ENCODE data around the gene TMEM135. TPM values are rescaled to one million over a fixed set of nuclear protein-coding genes. Genes with fewer than 3 reads are reported as not detected.

The TMEM135 gene
- total RNA-seq, 1 donor from 2014 or later, result 12.6 TPM

DNA sequence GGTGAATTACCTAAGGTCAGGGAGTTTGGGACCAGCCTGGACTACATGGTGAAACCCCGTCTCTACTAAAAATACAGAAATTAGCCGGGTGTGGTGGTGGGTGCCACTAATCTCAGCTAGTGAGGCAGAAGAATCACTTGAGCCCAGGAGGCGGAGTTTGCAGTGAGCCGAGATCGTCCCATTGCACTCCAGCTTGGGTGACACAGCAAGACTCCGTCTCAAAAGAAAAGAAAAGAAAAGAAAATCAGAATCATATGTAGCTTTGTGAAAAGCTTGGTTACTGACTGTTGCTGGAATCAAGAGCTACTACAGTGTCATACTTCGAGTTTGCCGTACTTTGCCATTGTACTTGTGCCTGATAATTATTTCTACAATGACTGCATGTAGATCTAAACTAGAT lies 4.2 kb upstream of the TMEM135 start:
- H3K4me3 ChIP-seq (ENCODE audit: low read depth, low read length), result no peak overlapping the region
- TF ChIP-seq CTCF (conservative IDR thresholded peaks at IDR 0.05; ENCODE audit: low read depth, low read length), result no peak
- no peak for DNase-seq (ENCODE audit: low read depth)

GRCh38 chr11:87035976-87036583 lies 1.7 kb upstream of the TMEM135 start:
- no peak overlapping the region for H3K4me3 ChIP-seq (ENCODE audit: low read depth, low read length)

DNA sequence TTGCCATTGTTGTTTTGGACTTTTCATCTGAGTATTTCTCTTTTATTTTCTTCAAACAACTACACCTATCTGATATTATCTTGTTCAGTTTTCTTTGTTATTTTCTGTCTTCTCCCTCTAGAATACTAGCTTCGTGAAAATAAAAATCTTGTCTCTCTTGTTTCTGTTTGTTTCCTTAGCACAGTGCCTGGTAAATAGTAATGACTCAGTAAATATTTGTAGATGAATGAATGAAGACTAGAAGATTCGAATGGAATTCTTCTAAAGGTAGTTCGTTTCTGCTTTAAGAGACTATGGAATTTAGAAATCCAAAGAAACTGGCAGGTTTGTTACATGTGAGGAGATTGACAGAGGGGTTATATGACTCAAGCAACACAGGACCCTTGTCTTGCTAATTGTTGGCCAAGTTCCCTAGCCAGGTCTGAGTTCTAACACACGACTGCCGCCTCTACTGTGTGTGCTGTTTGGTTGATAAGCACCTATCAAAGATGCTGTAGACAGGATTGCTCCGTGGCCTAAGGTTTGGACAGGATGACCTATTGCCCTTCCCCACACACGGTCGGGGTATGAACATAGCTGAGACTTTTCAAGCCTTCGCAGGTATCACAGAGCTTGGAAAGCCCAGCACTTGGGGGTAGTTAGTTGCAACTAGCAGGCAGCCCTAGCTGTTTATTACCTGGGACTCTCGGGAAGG lies 831 bp upstream of the TMEM135 start:
- DNase-seq (ENCODE audit: low read depth), result no peak
- TF ChIP-seq CTCF (conservative IDR thresholded peaks at IDR 0.05; ENCODE audit: low read depth, low read length), result no peak
- peak overlapping the region; percentile 86 for H3K4me3 ChIP-seq (ENCODE audit: low read depth, low read length)

More at GRCh38 chr11:87035976-87036583, 1.7 kb upstream of the TMEM135 start:
- no peak for TF ChIP-seq CTCF (conservative IDR thresholded peaks at IDR 0.05; ENCODE audit: low read depth, low read length)
- no peak for DNase-seq (ENCODE audit: low read depth)

DNA sequence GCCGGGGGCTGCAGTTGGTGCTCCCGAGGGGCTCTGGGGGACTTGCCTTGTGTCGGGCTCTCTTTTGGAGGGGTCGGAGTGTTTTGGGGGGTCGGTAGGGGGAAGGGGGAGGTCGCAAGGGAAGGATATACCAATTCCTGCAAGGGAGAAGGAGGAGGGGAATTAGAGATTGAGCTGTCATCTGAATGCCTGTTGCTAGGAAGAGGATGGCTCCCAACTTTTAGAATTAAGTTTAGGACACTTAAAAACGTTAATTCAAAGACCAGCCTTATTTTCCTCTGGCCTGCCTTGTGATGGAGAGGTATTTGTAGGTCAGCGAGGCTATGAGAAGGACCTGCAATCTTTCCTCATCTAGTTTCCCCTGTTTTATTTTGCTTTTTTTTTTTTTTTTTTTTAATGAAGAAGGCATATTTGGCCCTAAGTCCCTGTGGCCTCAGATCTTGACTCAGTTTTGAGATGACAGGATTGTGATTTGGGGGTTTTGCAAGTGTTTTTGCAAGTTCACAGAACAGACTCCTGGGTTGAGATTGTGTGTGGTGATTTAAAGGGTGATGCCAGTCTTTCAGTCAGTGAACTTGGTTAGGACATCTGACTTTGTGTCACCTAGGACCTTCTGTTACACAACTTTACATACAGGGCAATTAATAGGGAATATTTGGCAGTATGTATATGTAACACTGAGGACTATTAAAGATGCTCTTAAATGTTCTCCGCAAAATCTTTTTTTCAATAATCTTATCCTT lies 672 bp downstream of the TMEM135 start:
- H3K4me3 ChIP-seq (ENCODE audit: low read depth, low read length), result peak overlapping the region; percentile 86
- DNase-seq (ENCODE audit: low read depth), result no peak
- TF ChIP-seq CTCF (conservative IDR thresholded peaks at IDR 0.05; ENCODE audit: low read depth, low read length), result no peak

- DNase-seq (ENCODE audit: low read depth), result no peak
- no peak for TF ChIP-seq CTCF (conservative IDR thresholded peaks at IDR 0.05; ENCODE audit: low read depth, low read length)
- H3K4me3 ChIP-seq (ENCODE audit: low read depth, low read length), result peak overlapping the region; percentile 86
These were observed 1.6 kb downstream of the TMEM135 start for GRCh38 chr11:87039371-87039770.

- no peak overlapping the region for H3K4me3 ChIP-seq (ENCODE audit: low read depth, low read length)
- TF ChIP-seq CTCF (conservative IDR thresholded peaks at IDR 0.05; ENCODE audit: low read depth, low read length), result no peak
- no peak for DNase-seq (ENCODE audit: low read depth)
These were observed 6.2 kb downstream of the TMEM135 start for GRCh38 chr11:87043894-87044293.
